NCI-H2171 treated with DMSO at 0.1 percent for 48 hours (cell line): ENCODE results near the gene CDH13.
A peak's percentile ranks its signal among the peaks of the same experiment; 100 is the strongest.

Experiments
- DNase-seq: peaks from one replicate; lab custom pipeline; 2025; lab: John Stamatoyannopoulos, UW

CDH13 gene

DNA sequence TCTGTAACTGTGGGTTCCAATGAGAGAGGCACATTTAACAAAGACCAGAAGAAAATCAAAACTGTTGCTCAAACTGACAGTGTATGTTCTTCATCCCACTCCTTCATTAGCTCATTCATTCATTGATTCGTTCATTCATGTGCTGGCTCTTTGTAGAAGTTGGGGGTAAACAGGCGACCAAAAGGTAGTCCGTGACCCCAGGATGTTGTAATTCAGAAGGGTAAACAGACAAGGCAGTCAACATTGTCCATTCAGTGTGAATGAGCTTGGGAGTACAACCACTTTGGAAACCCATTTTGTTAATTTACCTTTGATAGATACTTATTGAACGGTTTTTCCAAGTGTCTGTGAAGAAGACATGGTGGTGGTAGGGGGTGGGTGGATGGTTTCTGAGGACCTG is 26.1 kb downstream of the CDH13 start:
- DNase-seq: no peak

DNA sequence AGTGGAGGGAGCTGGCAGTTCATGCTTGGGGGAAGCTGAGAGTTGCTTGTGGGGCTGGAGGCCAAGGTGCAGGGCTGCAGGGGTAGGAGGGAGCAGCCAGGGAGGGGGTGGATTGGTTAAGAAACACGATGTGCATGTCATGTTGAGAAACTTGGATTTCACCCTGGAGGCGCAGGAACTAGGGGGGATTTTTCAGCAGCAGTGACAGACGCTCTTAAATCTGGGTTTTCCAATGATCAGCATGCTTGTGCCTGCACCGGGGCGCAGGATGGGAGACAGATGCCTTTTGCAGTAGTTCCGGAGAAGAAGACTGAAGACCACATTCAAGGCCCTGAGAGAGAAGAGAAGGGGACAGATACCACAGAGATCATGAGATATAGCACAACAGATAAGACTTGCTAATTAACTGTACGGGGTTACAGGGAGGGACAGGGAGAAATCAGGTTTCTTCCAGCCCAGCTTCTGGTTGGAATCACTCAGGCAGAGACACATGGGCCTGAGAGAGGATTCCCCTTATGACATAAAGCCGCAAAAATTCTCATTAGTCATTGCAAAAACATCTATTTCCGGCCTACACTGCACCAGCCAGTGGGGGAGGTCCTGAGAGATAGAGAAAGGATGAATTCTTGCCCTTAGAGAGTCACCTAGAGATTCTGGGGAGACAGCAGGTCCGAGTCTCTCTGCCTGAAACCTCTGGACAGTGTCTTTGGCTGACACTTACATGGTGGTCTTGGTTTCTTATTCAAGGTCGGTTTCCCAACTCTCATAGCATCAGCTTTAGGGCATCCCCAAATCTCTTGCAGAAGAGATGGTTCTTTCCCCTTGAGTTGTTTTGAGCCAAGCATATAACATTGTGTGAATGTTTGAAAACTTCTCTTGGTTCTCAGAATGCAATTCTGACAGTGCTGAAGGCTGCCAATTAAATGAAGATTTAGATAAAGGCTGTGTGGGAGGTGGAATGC is 27.1 kb downstream of the CDH13 start:
- no peak for DNase-seq

DNA sequence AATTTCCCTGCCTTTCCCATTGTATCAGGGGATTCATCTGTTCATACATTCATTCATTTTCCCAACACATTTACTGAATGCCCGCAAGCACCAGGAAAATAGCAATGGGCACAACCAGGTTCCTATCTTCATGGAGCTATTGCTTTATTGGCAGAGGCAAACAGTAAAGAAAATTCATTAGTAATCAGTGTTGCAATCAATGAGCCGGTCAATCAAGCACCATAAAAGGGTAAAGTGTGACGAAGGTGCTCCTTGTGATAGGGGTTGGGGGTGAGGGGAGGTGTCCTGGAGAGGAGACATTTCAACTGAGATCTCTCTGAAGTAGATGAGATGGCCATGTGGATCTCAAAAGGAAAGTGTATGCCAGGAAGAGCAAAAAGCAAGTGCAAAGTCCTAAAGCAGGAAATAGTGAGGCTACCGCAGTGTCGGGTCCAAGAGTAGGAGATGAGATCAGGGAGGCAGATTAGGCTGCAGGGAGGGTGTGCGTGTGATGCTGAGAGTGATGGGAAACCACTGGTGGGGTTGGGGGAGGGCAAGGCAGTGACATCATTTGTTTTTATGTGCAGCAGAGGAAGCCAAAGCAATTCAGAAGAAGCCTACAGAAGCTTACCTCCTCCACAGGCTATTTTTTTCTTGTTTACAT is 28.4 kb downstream of the CDH13 start:
- no peak for DNase-seq

DNA sequence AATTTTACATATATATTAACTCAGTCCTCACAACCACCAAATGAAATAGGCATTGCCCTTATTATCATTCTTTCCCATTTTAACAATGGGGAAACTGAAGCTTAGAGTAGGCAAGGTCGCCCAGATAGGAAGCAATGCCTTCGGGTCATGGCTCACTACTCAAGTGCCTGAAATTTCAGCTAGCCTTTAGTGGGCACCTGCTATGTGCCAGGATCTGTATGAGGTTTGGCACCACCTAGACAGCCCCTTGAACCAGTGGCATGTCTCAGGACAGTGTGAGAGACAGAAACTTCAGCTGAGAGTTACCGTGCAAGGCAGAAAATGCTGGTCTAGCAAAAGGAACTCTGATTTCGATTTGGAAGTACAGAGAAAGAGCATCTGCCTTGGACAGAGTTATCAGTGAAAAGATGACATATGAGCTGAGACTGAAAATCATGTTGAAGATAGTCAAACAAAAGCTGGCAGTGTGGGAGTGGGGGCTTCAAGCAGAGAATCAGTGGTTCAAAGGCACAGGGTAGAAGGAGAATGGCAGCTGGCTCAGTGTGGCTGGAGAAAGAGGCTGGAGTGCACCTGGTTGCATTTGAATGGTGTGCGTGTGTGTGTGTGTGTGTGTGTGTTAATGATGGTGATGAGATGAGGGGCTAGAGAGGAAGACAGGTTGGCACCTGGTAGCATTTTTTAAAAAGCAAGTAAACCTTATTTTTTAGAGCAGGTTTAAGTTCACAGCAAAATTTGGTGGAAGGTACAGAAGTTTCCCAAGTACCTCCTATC is 29.1 kb downstream of the CDH13 start:
- DNase-seq: no peak

DNA sequence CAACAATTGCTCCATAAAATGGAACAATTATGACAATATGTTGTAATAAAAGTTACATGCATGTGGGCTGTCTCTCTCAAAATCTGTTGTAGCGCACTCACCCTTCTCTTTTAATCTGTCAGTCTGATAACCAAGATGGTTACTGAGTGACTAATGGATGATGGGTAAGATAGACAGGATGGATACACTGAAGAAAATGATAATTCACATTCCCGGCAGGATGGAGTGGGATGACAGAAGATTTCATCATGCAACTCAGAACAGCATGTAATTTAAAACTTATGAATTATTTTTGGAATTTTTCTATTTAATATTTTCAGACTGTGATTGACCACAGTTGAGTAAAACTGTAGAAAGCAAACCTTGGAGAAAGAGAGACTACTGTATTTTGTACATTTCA is 30.5 kb downstream of the CDH13 start:
- no peak for DNase-seq

DNA sequence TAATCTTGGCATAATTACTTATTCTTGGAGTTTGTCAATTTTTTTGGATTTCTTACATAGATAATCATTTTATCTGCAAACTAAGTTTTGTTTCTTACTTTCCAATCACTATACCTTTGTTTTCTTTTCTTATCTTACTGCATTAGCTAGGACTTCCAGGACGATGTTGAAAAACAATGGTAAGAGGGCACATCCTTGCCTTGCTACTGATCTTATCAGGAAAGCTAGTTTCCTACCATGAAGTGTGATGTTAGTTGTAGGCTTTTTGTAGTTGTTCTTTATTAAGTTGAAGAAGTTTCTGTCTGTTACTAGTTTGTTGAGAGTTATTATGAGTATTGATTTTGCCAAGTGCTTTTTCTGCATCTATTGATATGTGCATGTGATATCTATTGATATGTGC is 31.0 kb downstream of the CDH13 start:
- DNase-seq: no peak

DNA sequence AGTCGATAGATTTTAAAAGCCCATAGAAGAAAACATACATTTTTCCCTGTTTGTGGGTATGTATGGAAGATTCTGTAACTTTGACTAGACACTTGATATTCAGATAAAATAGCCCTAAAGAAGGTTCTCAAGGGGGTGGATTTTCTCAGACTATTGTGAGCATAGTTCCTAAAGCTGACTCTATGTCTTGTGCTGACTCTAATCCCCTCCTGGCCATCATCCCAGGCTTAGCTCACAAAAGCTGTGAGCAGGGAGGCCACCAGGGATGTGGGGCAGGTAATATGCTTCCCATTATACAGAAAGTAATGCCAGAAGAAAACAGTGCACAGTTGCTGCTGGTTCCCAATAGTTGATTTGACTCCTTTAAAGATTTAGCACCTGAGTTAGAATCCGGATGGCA is 32.0 kb downstream of the CDH13 start:
- DNase-seq: no peak

DNA sequence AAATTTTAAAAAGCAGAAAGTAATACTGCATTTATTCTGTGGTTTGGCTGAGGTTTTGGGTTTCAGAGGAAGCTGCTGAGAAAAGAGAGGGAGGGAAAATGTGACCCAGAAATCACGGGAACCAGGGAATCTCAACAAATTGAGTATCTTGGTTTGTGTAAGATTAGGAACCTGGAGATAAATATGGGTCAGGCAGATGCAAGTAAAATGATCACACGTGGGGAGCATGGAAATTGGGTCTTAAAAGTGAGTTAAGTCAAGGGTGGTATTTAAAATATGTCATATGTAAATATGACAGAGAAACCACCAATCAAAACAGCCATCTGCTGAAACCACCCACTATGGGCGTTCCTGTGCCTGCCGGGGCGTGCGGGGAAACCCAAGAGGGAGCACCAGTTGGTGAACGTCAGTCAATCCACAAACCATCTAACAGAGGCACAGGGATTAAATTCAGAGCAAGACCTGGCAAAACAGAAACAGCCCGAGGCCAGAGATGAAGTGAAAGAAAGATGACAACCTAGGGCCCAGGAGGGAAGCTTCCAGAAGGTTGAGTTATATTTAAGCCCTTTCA is 33.4 kb downstream of the CDH13 start:
- DNase-seq: peak; percentile 31

DNA sequence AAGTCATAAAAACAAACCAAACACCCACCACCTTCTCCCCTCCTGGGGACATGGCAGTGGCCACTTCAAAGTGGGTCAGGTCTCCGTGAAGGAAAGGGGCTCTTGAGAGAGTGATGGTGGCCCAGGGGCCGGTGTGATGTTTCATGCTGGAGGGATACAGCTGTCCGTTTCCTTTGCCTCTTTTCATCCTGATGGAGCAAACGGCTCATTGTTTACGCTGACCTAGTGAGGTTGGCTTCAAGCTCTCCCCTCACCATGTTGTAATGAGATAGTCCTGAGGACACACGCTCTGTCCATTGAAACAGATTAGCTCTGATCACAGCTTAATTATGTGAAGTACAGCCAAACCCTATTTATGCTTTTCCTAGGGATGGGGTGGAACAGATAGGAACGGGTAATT is 34.2 kb downstream of the CDH13 start:
- no peak for DNase-seq

DNA sequence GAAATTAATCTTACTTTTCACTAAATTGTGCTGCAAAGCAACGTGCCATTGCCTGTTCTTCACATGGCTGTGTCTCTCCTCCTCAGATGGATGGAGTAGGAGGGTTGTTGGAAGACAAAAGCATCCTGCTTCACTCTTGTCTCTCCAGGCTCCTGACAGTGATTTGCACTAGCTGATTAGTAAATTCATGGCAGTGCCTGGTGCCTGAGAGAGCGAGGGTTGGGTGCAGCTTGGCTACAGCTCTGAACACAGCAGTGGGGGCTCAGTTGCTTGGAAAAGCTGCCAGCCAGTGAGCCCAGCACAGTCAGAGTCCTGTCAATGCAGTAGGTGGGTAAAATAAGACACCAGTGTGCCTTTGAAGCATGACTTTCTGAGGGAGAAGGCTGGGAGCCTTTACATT is 37.4 kb downstream of the CDH13 start:
- no peak for DNase-seq

DNA sequence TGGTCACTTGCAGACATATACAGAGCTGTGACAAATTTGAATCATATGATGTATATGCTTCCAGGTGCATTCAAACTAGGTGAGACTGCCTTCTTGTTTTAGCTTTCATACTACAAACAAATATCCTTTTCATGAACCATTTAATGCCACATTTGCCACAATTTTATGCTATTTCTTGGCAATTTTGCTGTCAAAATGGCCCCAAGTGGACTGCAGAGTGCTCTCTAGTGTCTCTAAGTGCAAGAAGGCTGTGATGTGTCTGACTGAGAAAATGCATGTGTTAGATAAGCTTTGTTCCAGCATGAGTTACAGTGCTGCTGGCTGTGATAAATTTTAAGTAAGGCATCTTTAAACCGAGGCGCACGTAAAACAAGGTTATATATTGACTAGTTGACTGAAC is 38.3 kb downstream of the CDH13 start:
- DNase-seq: no peak

DNA sequence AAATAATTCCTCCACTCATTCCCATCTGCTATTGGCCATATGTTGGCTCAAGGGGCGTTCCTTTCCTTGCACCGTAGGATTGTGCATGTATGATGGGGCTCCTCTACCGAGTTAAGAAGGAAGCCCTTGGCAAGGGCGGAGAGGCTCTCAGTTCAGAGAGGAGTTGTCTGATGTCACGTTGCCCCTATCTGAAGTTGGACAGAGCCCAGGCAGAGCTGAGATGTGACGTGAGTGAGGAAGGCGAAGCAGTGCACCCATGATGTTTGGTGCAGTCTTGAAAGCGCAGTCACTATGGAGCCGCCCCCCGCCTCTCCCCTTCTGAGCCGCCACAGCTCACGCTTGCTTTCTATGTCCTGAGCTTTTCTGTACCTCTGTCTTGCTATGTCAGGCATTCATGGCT is 40.7 kb downstream of the CDH13 start:
- no peak for DNase-seq

DNA sequence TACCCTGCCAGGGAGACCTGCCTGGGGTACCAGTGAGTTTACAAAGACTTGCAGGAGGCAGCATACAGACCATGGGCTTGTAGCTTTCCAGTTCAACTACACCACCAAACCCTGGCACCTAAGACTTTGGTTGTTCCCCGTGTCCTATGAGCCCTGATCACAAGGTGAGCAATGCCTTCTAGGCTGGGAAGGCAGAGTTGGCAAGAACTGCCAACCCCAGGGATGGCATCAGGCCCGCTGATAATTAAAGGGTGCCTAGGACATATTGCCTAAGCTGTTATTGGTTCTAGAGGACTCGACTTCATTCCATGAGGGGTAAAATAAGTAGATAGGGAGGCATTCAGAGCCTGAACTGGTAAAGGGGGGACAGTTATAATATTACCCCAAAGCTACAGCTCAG is 41.3 kb downstream of the CDH13 start:
- no peak for DNase-seq

DNA sequence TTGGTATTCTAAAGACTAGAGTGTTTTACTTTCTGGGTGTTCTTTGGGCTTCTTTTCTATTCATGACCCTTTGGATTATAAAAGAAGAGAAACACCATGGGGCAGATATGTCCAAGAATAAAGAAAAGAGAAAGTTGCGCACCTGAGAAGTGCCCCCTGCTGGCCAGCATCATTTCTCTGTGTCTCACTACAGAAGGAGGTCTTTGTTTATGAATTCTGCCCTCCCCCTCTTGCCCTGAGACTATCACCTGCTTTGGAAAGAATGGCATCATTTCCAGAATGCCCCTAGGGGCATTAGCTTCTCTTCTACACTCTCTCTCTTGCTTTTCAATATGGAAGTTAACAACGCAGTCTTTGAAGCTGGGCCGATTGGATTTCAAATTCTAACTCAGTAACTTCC is 45.0 kb downstream of the CDH13 start:
- DNase-seq: no peak

DNA sequence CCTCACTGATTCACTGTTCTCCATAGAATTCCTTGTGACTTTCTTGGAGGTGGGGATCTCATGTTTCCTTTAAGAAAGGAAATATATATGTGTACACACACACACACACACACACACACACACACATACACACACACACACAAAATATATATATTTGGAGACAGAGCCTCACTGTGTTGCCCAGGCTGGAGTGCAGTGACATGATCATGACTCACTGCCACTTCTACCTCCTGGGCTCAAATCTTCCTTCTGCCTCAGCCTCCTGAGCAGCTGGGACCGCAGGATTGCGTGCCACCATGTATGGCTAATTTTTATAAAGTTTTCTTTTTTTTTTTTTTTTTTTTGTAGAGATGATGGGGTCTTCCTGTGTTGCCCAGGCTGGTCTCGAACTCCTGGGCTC is 45.9 kb downstream of the CDH13 start:
- no peak for DNase-seq

DNA sequence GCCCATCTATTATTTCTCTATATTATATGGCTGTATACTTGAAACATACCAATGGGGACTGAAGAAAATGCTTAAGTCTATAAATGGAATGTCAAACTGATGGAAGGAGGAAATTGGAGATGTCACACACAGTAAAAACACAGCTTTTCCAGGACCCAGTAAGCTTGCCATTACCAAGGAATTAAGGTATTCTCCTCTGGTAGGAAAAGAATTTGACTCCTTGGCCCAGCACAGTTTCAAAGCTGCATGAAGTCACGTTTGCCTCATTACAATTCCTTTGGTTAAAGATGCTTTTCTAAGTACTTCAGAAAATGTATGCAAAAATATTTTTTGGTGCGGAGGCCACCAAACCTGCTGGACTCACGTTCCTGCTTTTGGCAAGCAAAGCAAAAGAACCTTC is 48.5 kb downstream of the CDH13 start:
- no peak for DNase-seq

DNA sequence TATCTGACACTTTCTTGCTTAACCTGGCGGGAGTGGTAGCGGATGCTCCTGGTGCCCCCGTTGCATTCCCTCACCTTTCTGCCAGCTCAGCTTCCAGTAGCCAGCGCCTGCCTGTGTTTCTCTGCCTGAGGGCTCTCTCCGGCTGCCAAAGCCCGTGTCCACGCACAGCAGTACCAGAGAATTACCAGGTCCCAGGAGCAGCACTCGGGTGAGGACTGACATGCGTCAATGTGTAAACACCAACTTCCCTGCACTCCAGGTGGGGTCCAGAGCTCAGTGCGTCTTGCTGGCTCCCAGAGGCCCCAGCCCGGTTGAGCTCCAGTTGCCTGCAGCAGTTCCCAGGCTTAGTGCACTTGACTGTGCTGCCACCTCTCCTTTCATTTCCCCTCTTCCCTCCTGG is 54.8 kb downstream of the CDH13 start:
- DNase-seq: no peak

DNA sequence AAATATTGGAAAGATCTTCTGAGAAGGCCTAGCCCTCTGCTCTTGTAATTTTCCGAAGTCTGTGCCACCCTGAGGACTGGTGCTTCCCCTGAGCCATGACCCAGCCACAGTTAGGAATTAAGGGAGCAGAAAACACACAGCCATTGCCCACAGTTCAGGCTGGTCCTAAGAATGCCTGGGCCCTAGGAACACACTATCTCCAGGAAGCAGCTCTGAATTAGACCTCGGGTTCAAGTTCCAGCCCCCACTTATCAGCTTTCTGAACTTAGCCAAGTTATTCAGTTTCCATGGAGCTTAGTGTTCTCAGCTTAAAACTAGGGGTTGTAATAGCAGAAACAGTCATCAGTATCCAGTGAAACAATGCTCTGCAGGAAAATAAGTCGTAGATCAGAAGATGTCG is 56.0 kb downstream of the CDH13 start:
- no peak for DNase-seq

DNA sequence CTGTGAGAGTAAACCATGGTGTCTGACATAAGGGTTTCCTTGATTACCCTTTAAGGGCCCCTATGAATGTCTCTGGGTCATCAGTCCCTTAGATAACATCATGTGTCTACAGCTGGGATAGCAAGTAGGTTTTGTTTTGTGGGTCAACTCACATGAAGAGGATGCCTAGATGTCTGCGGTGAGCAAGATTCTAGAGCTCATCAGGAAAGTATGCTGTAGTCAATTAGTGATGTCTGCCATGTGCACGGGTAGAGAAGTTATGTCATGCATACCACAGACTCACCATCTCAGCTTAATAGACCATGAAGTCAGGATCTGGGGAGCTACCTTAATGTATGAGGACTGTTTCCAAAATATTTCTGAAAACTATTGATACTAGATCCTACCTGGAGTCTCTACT is 57.5 kb downstream of the CDH13 start:
- DNase-seq: no peak

DNA sequence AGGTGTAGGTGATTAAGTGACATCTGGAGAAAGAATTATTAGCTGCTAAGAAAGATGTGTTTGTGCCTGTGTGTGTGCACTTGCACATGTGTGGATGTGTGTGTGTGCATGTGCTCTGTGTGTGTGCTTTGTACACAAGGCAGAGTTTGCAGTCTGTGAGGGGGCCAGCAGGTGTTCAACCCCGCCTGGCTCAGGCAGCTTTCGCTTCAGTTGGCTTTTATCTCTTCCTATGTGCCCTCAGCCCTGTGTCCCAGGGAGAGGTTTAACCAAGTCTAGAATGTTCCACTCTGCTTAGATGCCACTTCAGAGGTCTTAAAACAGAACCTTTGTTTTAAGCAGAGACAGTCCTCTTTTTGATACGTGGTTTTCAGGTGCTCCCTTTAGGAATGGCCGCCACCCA is 58.8 kb downstream of the CDH13 start:
- no peak for DNase-seq

DNA sequence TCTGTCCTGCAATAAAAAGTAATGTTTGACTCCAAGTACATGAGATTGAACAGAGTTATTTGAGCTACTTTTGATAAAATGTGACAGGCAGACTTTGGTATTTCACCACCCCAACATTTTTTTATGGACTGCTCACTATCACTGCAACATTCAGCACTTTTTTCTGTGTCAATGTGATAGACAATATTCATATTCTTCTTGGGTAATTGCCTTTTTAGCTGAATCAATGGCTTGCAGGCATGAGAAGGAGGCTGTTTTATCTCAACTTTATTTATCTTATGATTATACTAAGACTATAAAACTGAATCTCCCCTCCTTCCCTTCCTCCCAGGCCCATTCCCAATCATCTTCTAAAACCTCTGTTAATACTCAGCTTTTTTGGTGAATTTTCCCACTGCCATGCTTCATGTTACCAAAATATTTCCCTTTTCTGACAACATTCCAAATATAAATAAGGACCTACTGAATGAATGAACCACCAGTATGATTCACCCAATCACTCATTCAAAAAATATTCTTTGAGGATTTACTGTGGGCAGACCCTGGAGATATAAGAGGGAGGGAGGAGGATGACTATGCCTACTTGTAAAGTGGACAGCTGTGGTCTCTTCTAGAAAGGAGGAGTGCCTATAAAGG is 67.6 kb downstream of the CDH13 start:
- DNase-seq: no peak

DNA sequence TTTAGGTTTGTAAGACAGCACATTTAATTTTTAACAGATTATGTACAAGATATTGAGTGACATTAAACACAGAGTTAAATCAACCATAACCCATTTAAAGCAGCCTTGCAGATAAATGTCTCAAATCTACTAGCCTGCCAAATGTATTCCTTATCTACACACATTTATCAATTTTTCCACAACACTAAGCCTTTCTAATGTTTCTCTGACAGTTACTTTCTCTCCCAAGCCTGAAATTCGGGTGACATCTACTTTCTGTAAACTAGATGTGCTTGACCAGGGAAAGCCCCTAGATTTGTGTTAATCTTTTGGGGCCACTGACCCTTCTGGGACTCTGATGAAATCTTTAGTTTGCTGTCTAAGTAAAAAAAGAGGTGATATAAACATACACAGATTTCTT is 69.0 kb downstream of the CDH13 start:
- DNase-seq: no peak
